ENCODE data around the gene ACACA. TPM values are rescaled to one million over a fixed set of nuclear protein-coding genes. Genes with fewer than 3 reads are reported as not detected.

ACACA gene
- polyA plus RNA-seq, 4 donors: 7.0 to 30.0 (median 16.6) TPM

GRCh38 chr17:37045351-37045922 lies 361.2 kb downstream of the ACACA start:
- WGBS, 3 donors: 67 to 71% (median 69%) methylated on average over 7 of the region's 7 CpGs
- Histone ChIP-seq H3K4me3 (ENCODE audit: low read depth in 1 of 3, low read length in 3 of 3) (no peak overlapping the region), H3K4me1 (ENCODE audit: control insufficient read depth in 3 of 3, insufficient read depth in 2 of 3, low read depth in 1 of 3, low read length in 2 of 3) (peaks cover 0 to 23% (median 3%) of the 10 kb centered on the region in 3 donors), H3K36me3 (ENCODE audit: control insufficient read depth in 3 of 3, insufficient read depth in 2 of 3, low read depth in 1 of 3, low read length in 3 of 3) (peaks cover 0 to 17% (median 2%) of the 10 kb centered on the region in 3 donors), H3K9me3 (ENCODE audit: control insufficient read depth in 2 of 2, insufficient read depth in 1 of 2, low read depth in 1 of 2, low read length in 1 of 2) (no peaks in the 10 kb centered on the region), H3K27me3 (ENCODE audit: control insufficient read depth in 3 of 3, insufficient read depth in 3 of 3, low read length in 3 of 3) (no peaks in the 10 kb centered on the region), H3K27ac (ENCODE audit: low read depth in 1 of 3, low read length in 2 of 3) (no peak overlapping the region)
- DNase-seq (no peak), FAIRE-seq (no peak)

- Histone ChIP-seq H3K36me3 (ENCODE audit: control insufficient read depth in 3 of 3, insufficient read depth in 2 of 3, low read depth in 1 of 3, low read length in 3 of 3) (peaks cover 0 to 12% (median 9%) of the 10 kb centered on the region in 3 donors), H3K4me3 (ENCODE audit: low read depth in 1 of 3, low read length in 3 of 3) (no peak overlapping the region), H3K4me1 (ENCODE audit: control insufficient read depth in 3 of 3, insufficient read depth in 2 of 3, low read depth in 1 of 3, low read length in 2 of 3) (peaks cover 0 to 5% (median 0%) of the 10 kb centered on the region in 3 donors), H3K27me3 (ENCODE audit: control insufficient read depth in 3 of 3, insufficient read depth in 3 of 3, low read length in 3 of 3) (no peaks in the 10 kb centered on the region), H3K27ac (ENCODE audit: low read depth in 1 of 3, low read length in 2 of 3) (no peak overlapping the region), H3K9me3 (ENCODE audit: control insufficient read depth in 2 of 2, insufficient read depth in 1 of 2, low read depth in 1 of 2, low read length in 1 of 2) (no peaks in the 10 kb centered on the region)
- DNase-seq: no peak
- 88 to 96% (median 94%) methylated on average over 3 of the region's 3 CpGs for WGBS, 3 donors
- FAIRE-seq: no peak
These were observed 363.4 kb downstream of the ACACA start for GRCh38 chr17:37043201-37043600.

- H3K27me3 ChIP-seq (ENCODE audit: control insufficient read depth in 3 of 3, insufficient read depth in 3 of 3, low read length in 3 of 3): no peaks in the 10 kb centered on the region
- H3K4me3 ChIP-seq (ENCODE audit: low read depth in 1 of 3, low read length in 3 of 3): no peak overlapping the region
- H3K9me3 ChIP-seq (ENCODE audit: control insufficient read depth in 2 of 2, insufficient read depth in 1 of 2, low read depth in 1 of 2, low read length in 1 of 2): no peaks in the 10 kb centered on the region
- H3K36me3 ChIP-seq (ENCODE audit: control insufficient read depth in 3 of 3, insufficient read depth in 2 of 3, low read depth in 1 of 3, low read length in 3 of 3): peaks cover 3 to 16% (median 11%) of the 10 kb centered on the region in 3 donors
- no peaks in the 10 kb centered on the region for H3K4me1 ChIP-seq (ENCODE audit: control insufficient read depth in 3 of 3, insufficient read depth in 2 of 3, low read depth in 1 of 3, low read length in 2 of 3)
- DNase-seq (no peak), FAIRE-seq (no peak)
- H3K27ac ChIP-seq (ENCODE audit: low read depth in 1 of 3, low read length in 2 of 3): no peak overlapping the region
These were observed 364.7 kb downstream of the ACACA start for GRCh38 chr17:37041932-37042331.

GRCh38 chr17:37039269-37039668 lies 367.4 kb downstream of the ACACA start:
- H3K4me1 ChIP-seq (ENCODE audit: control insufficient read depth in 3 of 3, insufficient read depth in 2 of 3, low read depth in 1 of 3, low read length in 2 of 3): no peaks in the 10 kb centered on the region
- no peaks in the 10 kb centered on the region for H3K9me3 ChIP-seq (ENCODE audit: control insufficient read depth in 2 of 2, insufficient read depth in 1 of 2, low read depth in 1 of 2, low read length in 1 of 2)
- FAIRE-seq: no peak
- H3K27me3 ChIP-seq (ENCODE audit: control insufficient read depth in 3 of 3, insufficient read depth in 3 of 3, low read length in 3 of 3): no peaks in the 10 kb centered on the region
- no peak overlapping the region for H3K27ac ChIP-seq (ENCODE audit: low read depth in 1 of 3, low read length in 2 of 3)
- no peak for DNase-seq
- WGBS, 3 donors: 68 to 74% (median 73%) methylated on average over 6 of the region's 6 CpGs
- no peak overlapping the region for H3K4me3 ChIP-seq (ENCODE audit: low read depth in 1 of 3, low read length in 3 of 3)
- H3K36me3 ChIP-seq (ENCODE audit: control insufficient read depth in 3 of 3, insufficient read depth in 2 of 3, low read depth in 1 of 3, low read length in 3 of 3): peaks cover 5 to 9% (median 8%) of the 10 kb centered on the region in 3 donors

GRCh38 chr17:37037590-37038155 lies 369.0 kb downstream of the ACACA start:
- WGBS, 3 donors: 87 to 95% (median 91%) methylated on average over 5 of the region's 5 CpGs
- no peak for FAIRE-seq
- no peaks in the 10 kb centered on the region for H3K27me3 ChIP-seq (ENCODE audit: control insufficient read depth in 3 of 3, insufficient read depth in 3 of 3, low read length in 3 of 3)
- H3K4me1 ChIP-seq (ENCODE audit: control insufficient read depth in 3 of 3, insufficient read depth in 2 of 3, low read depth in 1 of 3, low read length in 2 of 3): no peaks in the 10 kb centered on the region
- peaks cover 5 to 9% (median 8%) of the 10 kb centered on the region in 3 donors for H3K36me3 ChIP-seq (ENCODE audit: control insufficient read depth in 3 of 3, insufficient read depth in 2 of 3, low read depth in 1 of 3, low read length in 3 of 3)
- no peak overlapping the region for H3K4me3 ChIP-seq (ENCODE audit: low read depth in 1 of 3, low read length in 3 of 3)
- no peak for DNase-seq
- no peak overlapping the region for H3K27ac ChIP-seq (ENCODE audit: low read depth in 1 of 3, low read length in 2 of 3)
- H3K9me3 ChIP-seq (ENCODE audit: control insufficient read depth in 2 of 2, insufficient read depth in 1 of 2, low read depth in 1 of 2, low read length in 1 of 2): no peaks in the 10 kb centered on the region

Other genes with a start within 250 kb of the ACACA start
- 10 to 100 TPM in 3 of 4 donors, 1 to 10 TPM in 1; 4.0 to 49.6 (median 26.8) TPM for gene C17orf78, start 30.9 kb downstream of the ACACA start, polyA plus RNA-seq
- gene TADA2A, start 50 bp upstream of the ACACA start, polyA plus RNA-seq: 10 to 100 TPM in 1 of 4 donors, 1 to 10 TPM in 3; 7.4 to 20.8 (median 8.5) TPM
- 1 to 10 TPM; 1.6 to 4.8 (median 3.2) TPM for gene DUSP14, start 83.1 kb upstream of the ACACA start, polyA plus RNA-seq
- 10 to 100 TPM in 1 of 4 donors, 1 to 10 TPM in 3; 7.6 to 35.8 (median 9.2) TPM for gene SYNRG, start 202.6 kb upstream of the ACACA start, polyA plus RNA-seq
- gene DDX52, start 236.6 kb upstream of the ACACA start, polyA plus RNA-seq: 10 to 100 TPM; 16.8 to 27.5 (median 17.6) TPM